HG03378 (cell line): ENCODE results near the gene MIB2.

Source experiments
- ATAC-seq: cut with Tn5 transposase; IDR thresholded peaks from one replicate; pipeline ENCODE4 v1.9.1; 2021; ENCODE audit warnings: mild to moderate bottlenecking, moderate library complexity; ENCODE audit not compliant: unreplicated experiment

MIB2 gene

DNA sequence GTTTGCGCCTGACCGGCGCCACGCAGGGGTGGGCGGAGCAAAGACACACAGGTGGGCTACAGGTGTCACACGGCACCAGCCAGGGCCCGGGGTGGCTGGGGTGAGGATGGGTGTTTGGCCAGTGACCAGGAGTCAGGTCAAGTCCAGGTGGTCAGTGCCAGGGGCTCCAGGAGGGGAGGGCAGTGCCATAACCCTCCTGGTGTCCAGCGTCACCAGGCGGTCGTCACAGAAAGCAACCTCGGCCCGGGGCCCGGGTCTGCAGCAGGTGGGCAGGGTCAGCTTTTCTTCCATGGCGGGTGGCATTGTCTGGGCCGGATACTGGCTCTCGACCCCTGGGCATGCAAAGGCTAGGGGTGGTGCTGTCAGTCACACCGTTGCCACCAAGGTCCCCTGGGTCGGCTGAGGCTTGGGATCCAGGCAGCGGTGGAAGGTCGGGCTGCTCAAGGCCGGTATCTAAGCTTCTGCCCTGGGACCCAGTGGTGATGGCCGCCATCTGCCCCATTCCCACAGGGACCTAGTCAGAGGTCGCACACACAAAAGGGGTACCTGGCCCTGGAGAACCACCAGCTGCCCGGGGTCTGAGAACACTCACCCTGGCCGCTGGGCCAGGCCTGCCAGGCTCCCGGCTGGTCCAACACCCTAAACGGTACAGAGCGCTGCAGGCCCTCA, 17.1 kb upstream of the MIB2 start:
- no peak for ATAC-seq

DNA sequence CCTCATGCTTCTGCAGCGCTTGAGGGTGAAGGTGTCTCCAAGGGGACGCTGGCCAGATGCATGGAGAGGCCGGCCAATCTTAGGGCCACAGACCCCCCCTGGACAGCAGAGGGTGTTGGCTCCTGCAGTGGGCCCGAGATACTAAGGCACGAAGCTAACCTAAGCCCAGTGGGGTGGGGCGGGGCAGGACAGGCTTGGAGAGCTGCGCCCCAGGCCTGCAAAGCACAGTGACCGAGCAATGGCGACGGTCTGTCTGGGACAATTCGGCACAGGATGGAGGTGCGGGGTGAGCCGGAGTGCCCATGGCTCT, 16.6 kb upstream of the MIB2 start:
- ATAC-seq, result no peak

GRCh38 chr1:1599030-1599934, 16.0 kb upstream of the MIB2 start:
- ATAC-seq, result no peak

DNA sequence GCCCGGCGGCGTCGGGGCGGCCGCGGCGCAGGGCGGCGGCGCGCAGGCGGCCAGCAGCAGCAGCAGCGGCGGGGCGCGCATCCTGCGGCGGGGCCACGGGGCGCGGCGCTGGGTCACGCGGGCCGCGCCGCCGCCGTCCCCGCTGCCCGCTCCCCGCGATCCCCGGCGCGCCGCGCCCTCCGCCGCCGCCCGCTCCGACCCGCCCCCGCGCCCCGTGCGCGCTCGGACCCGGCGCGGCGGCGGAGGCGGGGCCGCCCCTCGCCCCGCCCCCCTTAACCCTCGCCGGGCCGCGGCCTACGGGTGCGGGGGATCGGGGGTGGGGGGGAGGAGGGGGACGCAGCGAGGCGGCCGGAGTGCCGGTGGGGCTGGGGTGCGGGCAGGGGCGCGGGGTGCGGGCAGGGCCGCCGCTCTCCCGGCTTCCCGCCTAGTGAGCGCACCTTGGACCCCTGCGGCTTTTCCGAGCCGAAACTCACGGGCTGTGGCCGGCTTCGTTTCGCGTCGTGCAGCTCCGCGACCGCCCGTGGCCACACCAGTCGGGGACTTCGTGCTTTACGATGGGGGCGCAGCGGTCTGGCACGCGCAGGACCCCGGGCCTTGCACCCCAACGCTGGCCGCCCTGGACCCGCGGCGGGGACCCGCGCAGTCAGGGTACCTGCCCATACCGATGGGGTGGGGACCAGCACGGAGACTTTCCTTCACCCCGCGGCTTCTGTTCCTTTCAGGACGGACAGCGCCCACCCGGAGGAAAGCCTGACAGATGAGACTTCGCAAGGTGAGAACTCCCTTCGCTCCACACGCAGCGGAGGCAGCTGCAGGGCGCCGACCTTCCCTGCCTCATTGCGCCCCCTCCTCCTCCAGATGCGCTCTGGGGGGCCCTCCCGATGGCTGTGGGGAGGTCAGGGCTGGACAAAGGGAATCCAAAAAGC, 15.1 kb upstream of the MIB2 start, which contains the start of gene FNDC10:
Gene FNDC10 (minus strand): TSS at position 201 of the 926 bp plus-strand sequence. CDS start 120 bp downstream, at position 81.
- no peak for ATAC-seq

DNA sequence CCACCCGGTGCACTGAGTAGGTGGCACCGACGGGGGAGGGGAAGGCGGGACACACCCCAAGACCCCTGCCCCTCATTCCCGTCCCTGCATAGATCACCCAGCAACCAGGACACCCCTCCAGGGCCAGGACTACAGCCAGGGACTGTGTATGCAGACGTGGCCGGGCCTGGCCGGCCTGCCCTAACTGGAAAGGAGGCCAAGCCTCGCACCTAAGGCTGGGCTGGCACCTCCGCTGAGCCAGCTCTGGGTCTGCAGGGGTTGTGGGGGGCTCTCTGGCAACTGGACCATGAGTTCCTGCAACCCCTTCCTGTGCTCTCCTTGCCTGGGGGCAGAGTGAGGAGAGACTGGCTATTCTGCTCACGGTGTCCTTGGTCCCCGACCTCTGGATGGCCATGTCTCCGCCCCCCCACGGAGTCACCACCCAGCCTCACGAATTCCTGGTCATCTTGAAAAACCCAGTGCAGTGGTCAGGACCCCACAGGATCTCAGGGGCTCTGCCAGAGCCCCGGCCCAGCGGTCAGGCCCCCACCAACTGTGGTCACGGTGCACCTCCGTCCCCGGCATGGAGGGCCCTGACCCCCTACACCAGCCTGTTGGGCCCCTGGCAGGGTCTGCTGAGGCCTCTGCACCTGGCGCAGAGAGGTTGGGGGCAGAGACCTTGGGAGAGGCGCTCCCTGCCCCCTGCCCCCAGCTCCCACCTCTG, 14.3 kb upstream of the MIB2 start:
- no peak for ATAC-seq

DNA sequence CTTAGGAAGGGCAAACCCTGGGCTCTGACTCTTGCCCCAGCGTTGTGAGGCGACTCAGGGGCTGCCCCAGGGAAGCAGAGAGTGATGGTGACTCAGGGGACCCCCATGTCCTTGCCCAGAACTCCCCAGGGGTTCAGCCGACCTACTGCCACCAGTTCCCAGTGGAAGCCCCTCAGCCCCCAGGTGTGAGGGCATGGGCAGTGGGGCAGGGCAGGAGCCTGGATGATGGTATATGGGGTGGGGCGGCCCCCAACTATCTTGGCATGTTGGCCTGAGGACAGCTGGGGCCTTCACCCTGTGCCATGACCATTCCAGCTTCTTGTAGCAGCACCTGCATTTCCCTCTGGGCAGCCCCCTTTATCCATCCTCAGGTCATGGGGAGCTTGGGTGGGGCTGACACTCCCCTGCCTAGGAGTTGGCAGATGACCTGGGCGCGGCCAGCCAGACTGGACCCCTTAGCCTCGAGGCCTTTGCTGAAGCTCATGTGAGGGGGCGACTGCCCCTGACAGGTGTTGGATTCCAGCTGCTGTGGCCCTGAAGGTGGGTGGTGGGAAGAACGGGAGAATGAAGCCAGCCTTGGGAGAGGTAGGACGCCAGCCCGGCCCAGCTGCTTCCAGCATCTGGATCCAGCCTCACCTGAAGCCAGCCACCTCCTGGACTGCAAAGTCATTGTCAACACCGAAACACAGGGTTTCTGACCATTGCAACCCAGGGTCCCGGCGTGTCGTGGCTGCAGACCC, 13.6 kb upstream of the MIB2 start:
- ATAC-seq, result no peak

- ATAC-seq, result no peak
These were observed 12.9 kb upstream of the MIB2 start for GRCh38 chr1:1602304-1602967.

GRCh38 chr1:1602968-1603506, 12.3 kb upstream of the MIB2 start:
- ATAC-seq, result no peak

GRCh38 chr1:1603671-1604373, 11.5 kb upstream of the MIB2 start:
- ATAC-seq, result no peak

DNA sequence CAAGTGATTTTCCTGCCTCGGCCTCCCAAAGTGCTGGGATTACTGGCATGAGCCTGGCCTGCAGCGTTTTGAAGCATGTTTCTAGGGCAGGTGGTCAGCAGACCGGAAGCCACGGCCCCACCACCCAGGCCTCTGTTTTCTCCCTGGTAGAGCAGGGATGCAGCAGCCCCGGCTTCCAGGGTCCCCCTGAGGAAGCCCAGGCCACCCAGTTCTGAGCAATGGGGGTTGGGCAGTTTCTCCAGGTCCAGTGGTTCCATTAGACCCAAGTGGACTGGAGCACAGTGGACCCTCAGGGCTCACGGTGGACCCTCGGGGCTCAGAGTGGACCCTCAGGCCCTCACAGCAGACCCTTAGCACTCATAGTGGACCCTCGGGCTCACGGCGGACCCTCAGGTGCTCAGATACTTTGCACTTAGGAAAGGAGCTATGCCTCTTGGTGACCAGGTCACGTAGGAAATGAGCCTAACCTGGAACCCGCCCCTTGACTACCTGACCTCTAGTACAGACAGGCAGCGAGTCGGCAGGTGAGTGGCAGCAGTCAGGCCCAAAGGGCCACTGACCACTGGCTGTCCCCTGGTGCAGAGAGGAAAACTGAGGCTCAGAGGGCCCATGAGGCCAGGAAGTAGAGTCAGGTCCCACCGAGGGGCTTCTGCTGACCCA, 10.8 kb upstream of the MIB2 start:
- no peak for ATAC-seq

GRCh38 chr1:1605034-1605591, 10.2 kb upstream of the MIB2 start:
- no peak for ATAC-seq

DNA sequence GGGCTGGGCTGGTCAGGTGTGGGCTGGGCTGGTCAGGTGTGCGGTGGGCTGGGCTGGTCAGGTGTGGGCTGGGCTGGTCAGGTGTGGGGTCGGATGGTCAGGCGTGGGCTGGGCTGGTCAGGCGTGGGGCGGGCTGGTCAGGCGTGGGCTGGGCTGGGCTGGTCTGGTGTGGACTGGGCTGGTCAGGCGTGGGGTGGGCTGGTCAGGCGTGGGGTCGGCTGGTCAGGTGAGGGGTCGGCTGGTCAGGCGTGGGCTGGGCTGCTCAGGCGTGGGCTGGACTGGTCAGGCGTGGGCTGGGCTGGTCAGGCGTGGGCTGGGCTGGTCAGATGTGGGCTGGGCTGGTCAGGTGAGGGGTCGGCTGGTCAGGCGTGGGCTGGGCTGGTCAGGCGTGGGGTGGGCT, 9.6 kb upstream of the MIB2 start:
- no peak for ATAC-seq

DNA sequence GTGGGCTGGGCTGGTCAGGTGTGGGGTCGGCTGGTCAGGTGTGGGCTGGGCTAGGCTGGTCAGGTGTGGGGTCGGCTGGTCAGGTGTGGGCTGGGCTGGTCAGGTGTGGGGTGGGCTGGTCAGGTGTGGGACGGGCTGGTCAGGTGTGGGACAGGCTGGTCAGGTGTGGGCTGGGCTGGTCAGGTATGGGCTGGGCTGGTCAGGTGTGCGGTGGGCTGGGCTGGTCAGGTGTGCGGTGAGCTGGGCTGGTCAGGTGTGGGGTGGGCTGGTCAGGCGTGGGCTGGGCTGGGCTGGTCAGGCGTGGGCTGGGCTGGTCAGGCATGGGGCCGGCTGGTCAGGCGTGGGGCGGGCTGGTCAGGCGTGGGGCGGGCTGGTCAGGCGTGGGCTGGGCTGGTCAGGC, 9.1 kb upstream of the MIB2 start:
- no peak for ATAC-seq

GRCh38 chr1:1609822-1610485, 5.3 kb upstream of the MIB2 start:
- no peak for ATAC-seq

DNA sequence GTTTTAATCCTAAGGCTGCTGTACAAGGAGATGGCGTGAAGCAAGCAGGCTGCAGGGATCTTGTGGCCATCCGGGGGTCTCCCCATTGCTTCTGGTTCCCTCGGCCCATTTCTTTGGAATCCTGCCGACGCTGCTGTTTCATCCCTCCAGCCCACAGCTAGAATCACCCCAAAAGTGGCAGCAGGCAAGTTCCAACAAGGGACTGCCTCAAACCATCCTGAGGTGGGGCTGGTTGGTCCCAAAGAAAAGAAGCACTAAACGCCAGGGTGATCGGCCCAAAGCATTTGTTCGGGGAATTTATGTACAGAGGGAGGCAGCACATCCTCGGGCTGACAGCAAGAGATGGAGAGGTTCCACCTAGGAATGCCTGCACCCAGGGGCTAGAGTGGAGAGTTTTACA, 4.5 kb upstream of the MIB2 start:
- no peak for ATAC-seq

- no peak for ATAC-seq
These were observed 3.2 kb upstream of the MIB2 start for GRCh38 chr1:1612104-1612400.

DNA sequence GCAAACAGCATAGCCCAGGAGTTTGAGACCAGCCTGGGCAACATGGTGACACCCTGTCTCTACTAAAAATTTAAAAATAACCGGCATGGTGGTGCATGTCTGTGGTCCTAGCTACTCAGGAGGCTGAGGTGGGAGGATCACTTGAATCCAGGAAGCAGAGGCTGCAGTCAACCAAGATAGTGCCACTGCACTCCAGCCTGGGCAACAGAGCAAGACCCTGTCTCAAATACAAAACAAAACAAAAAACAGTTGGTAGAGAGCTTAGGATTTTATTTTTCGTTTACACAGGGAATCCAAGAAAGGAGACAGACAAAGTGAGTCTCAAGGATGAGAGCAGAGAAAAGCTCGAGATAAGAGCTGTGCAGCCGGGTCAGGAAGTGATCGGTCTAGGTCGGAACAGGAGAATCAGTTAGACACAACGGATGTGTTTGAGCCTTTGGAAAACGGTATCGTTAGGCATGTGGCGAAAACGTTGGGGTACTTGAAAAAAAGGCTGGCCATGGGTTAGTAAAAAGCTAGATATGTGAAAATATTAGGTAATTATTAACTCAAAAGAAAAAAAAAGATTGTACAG, 1.7 kb upstream of the MIB2 start:
- no peak for ATAC-seq
